KMS-11 (cell line): ENCODE results near the gene ANO5.

Experiments used
- H2AFZ ChIP-seq: fragments of 200-600 bp; sonication (generic); 2 replicates; pipeline ENCODE4 v1.6.1; 2016; ENCODE audit warnings: antibody characterized with exemption, mixed run types, low read depth
- H3K27ac ChIP-seq: fragments of 200-600 bp; sonication (generic); 2 replicates; pipeline ENCODE4 v1.6.1; 2016; ENCODE audit warnings: mild to moderate bottlenecking, mixed run types
- H3K27me3 ChIP-seq: fragments of 200-600 bp; sonication (generic); 2 replicates; pipeline ENCODE4 v1.6.1; 2017; ENCODE audit warnings: mild to moderate bottlenecking, low read depth, mixed run types, moderate library complexity; ENCODE audit not compliant: insufficient read depth
- H3K36me3 ChIP-seq: fragments of 200-600 bp; sonication (generic); 2 replicates; pipeline ENCODE4 v1.6.1; 2017; ENCODE audit warnings: mild to moderate bottlenecking, mixed run types; ENCODE audit not compliant: insufficient read depth
- H3K4me1 ChIP-seq: fragments of 200-600 bp; sonication (generic); 2 replicates; pipeline ENCODE4 v1.6.1; 2016; ENCODE audit warnings: mild to moderate bottlenecking, low read depth, mixed run types; ENCODE audit not compliant: poor library complexity, severe bottlenecking
- H3K4me2 ChIP-seq: fragments of 200-600 bp; sonication (generic); 2 replicates; pipeline ENCODE4 v1.7.0; 2016; ENCODE audit warnings: mild to moderate bottlenecking, mixed run types
- H3K4me3 ChIP-seq: fragments of 200-600 bp; sonication (generic); IDR thresholded peaks from 2 replicates; pipeline ENCODE4 v1.6.1; 2017; ENCODE audit warnings: low read depth, low read length, mixed read lengths; ENCODE audit not compliant: insufficient read depth
- H3K79me2 ChIP-seq: fragments of 200-600 bp; sonication (generic); 2 replicates; pipeline ENCODE4 v1.6.1; 2016; ENCODE audit warnings: low read depth, mixed run types; ENCODE audit not compliant: insufficient read depth
- H3K9ac ChIP-seq: fragments of 200-600 bp; sonication (generic); 2 replicates; pipeline ENCODE4 v1.6.1; 2016; ENCODE audit warnings: mild to moderate bottlenecking, mixed run types
- H4K20me1 ChIP-seq: fragments of 200-600 bp; sonication (generic); 2 replicates; pipeline ENCODE4 v1.6.1; 2016; ENCODE audit warnings: mild to moderate bottlenecking, mixed run types; ENCODE audit not compliant: insufficient read depth
- TF ChIP-seq, protein P1 (sequence below): fragments of 200-600 bp; sonication (generic); conservative IDR thresholded peaks from 2 replicates; pipeline ENCODE4 v1.6.1; 2017; ENCODE audit warnings: low read depth, mild to moderate bottlenecking, antibody characterized with exemption, low read length, moderate library complexity, mixed read lengths

Gene ANO5

GRCh38 chr11:22203281-22203680 is 10.4 kb downstream of the ANO5 start:
- TF ChIP-seq, protein P1, sequence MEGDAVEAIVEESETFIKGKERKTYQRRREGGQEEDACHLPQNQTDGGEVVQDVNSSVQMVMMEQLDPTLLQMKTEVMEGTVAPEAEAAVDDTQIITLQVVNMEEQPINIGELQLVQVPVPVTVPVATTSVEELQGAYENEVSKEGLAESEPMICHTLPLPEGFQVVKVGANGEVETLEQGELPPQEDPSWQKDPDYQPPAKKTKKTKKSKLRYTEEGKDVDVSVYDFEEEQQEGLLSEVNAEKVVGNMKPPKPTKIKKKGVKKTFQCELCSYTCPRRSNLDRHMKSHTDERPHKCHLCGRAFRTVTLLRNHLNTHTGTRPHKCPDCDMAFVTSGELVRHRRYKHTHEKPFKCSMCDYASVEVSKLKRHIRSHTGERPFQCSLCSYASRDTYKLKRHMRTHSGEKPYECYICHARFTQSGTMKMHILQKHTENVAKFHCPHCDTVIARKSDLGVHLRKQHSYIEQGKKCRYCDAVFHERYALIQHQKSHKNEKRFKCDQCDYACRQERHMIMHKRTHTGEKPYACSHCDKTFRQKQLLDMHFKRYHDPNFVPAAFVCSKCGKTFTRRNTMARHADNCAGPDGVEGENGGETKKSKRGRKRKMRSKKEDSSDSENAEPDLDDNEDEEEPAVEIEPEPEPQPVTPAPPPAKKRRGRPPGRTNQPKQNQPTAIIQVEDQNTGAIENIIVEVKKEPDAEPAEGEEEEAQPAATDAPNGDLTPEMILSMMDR, result no peak
- Histone ChIP-seq H3K27ac (no peak overlapping the region), H3K4me2 (no peak overlapping the region)

DNA sequence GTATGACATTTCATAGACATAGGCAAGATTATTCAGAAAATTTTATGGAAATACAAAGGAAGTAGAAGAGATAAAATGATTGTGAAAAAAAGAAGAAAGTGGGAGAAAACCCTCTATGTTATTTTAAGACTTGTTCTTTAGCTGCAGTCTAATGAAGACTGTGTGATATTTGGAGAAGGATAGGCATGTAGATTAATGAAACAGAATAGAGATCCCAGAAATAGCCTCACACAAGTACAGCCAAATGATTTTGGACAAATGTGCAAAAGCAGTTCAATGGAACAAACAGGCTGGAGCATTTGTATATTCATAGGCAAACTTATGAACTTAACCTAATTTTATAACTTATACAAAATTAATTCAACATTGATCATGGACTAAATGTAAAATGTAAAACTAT is 14.3 kb downstream of the ANO5 start:
- TF ChIP-seq, protein P1, result no peak
- H3K9ac ChIP-seq, result no peak overlapping the region
- H3K4me1 ChIP-seq, result peaks cover 11% of the 10 kb centered on the region
- H3K27me3 ChIP-seq, result no peaks in the 10 kb centered on the region
- no peaks in the 10 kb centered on the region for H3K36me3 ChIP-seq
- no peak overlapping the region for H3K27ac ChIP-seq
- no peak overlapping the region for H2AFZ ChIP-seq
- no peaks in the 10 kb centered on the region for H3K79me2 ChIP-seq
- H3K4me2 ChIP-seq, result no peak overlapping the region
- H4K20me1 ChIP-seq, result no peaks in the 10 kb centered on the region
- H3K4me3 ChIP-seq, result no peak overlapping the region

More at GRCh38 chr11:22203281-22203680, 10.4 kb downstream of the ANO5 start:
- Histone ChIP-seq H3K36me3 (no peaks in the 10 kb centered on the region), H2AFZ (no peak overlapping the region), H3K79me2 (no peaks in the 10 kb centered on the region), H3K27me3 (no peaks in the 10 kb centered on the region), H3K4me1 (peaks cover 14% of the 10 kb centered on the region), H3K4me3 (no peak overlapping the region), H4K20me1 (no peaks in the 10 kb centered on the region), H3K9ac (no peak overlapping the region)

DNA sequence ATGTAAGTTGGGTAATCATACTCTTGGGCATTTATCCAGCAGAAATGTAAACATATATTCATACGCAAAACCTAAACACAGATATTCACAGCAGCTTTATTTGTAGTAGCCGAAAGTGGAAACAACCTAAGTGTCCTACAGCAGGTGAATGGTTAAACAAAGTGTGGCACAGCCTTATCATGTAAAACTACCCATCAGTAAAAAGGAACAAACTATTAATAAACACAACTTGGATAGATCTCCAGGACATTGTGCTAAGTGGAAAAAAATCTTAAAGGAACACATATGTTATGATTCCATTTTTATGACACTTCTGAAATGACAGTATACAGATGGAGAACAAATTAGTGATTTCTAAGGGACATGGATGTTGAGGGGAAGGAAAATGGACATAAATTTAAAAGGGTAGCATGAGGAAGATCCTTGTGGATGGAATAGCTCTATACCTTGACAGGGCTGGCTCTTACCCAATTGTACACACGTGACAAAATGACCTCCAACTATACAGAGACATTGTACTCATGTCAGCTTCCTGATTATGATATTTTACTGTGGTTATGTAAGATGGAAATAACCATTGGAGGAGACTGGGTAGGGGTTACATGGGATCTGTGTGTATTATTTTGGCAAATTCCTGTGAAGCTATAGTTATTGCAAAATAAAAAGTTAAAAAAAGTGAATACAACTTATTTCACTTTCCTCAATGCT is 15.4 kb downstream of the ANO5 start:
- peaks cover 5% of the 10 kb centered on the region for H3K4me1 ChIP-seq
- no peak overlapping the region for H3K4me2 ChIP-seq
- no peaks in the 10 kb centered on the region for H4K20me1 ChIP-seq
- H3K27ac ChIP-seq, result no peak overlapping the region
- no peak overlapping the region for H3K4me3 ChIP-seq
- H2AFZ ChIP-seq, result no peak overlapping the region
- H3K9ac ChIP-seq, result no peak overlapping the region
- no peaks in the 10 kb centered on the region for H3K27me3 ChIP-seq
- TF ChIP-seq, protein P1, result no peak
- H3K36me3 ChIP-seq, result no peaks in the 10 kb centered on the region
- no peaks in the 10 kb centered on the region for H3K79me2 ChIP-seq

DNA sequence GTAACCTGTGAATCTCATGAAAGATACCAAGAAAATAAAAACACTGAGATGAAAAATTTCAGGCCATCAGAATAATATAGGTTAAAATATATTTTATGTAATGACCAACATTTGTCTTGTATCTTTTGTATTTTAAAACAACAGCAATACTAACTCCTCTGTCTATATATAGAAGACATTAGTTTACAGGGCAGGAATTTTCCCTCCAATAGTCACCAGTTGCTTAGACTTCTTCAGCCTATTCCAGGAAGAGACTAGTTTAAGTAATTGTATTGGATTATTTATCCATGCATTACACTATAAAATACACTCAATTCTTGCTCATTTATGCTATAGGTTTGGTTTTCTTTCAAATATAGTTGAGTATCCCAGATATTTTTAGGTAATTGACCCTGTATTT is 24.1 kb downstream of the ANO5 start:
- Histone ChIP-seq H3K79me2 (no peaks in the 10 kb centered on the region), H3K27ac (no peak overlapping the region), H3K9ac (no peak overlapping the region), H3K4me1 (peaks cover 16% of the 10 kb centered on the region), H3K27me3 (no peaks in the 10 kb centered on the region), H3K36me3 (no peaks in the 10 kb centered on the region), H3K4me3 (no peak overlapping the region), H3K4me2 (no peak overlapping the region), H2AFZ (no peak overlapping the region), H4K20me1 (no peaks in the 10 kb centered on the region)
- TF ChIP-seq, protein P1, result no peak
